NCI-H226 (cell line): Measurements from ENCODE around the gene SLC6A19.
"Not testable (repeated sequence)": the region's sequence is repeated elsewhere in the genome, so short reads cannot be mapped to it uniquely, and the experiment has no call there.

ENCODE experiments used
- DNase-seq: peaks from one replicate; pipeline ENCODE4 v3.0.0-alpha.2; 2015

The SLC6A19 gene

DNA sequence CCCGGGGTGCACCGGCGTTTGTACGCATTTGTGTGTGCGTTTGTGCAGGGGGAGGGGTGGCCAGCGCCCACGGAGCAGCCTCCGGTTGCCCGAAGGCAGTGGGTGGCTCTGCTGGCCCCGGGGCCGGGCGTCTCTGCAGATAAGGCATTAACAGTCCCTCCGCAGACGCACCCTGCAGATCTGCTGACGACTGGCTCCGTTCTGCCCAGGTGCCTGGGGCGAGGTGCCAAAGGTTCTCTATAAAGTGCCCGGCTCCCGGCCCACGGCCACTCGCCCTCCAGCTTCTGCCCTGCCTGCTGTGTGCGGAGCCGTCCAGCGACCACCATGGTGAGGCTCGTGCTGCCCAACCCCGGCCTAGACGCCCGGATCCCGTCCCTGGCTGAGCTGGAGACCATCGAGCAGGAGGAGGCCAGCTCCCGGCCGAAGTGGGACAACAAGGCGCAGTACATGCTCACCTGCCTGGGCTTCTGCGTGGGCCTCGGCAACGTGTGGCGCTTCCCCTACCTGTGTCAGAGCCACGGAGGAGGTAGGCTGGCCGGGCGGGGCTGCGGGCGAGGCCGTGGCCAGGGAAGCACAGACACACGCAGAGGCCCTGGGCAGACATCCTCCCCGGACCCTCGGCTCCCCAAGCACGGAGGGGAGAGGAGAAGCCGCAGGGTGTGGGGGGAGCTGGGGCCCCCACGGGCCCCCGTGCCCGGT, at the start of gene SLC6A19:
Gene SLC6A19 (plus strand): TSS at position 269 of the 699 bp plus-strand sequence. CDS start 56 bp downstream, at position 325.
- no peak for DNase-seq

DNA sequence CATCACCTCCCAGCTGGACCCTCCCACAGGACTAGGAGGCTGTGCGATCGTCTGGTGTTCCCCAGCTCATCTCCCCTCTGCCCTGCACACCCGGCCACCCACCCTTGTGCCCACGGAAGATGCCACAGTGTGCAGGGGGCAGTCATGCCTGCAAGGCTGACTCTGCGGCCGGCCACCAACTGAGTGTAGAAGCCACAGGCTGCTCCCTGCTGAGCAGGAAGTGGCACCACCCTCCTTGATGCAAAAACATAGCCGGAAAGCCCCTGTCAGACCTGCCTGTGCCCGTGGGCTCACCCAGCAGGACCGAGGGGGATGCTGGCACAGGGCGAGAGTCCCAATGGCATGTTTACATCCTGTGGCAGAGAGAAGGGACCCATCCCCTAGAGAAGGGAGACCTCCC, 49.2 kb upstream of the SLC6A19 start:
- no peak for DNase-seq

DNA sequence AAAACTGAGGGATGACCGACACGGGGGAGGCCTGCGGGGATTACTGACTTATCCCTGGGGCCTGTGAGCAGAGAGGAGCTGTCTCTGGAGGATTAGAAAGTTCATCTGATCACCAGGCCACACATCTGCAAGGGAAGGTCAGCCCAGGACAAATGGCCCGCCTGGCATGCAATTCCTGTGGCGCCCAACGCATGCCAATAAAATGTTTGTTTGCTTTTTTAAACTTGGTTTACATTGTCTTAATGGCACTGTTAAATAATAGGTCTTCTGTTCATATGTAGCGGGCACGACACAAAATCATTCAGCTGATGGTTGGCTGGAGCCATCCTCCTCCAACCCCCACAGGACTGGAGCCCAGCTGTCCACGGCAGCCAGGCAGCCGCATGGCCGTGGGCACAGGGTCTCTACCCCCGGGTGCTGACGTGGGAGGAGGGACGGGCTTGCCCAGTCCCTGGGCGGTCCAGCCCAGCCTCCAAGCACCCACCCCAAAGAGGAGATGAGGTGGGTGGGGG, 48.6 kb upstream of the SLC6A19 start:
- no peak for DNase-seq

DNA sequence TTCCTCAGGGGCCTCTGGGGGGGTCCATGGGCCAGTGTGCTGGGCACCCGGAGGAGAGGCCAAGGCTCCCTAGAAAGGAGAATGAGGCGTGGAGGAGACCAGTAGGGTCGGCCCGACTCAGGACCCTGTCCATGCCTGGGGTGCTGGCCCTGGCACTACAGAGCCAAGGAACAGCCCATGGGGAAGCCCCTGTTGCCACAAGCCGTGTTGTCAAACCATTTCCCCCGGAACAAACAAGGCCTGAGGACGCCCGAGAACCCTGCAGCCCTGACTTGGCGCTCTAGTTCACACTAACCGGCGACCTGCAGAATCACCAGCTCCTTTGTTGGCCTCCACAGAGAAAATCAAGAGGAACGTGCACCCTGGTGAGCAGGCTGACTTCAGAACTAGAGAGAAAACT, 48.0 kb upstream of the SLC6A19 start:
- DNase-seq: no peak

DNA sequence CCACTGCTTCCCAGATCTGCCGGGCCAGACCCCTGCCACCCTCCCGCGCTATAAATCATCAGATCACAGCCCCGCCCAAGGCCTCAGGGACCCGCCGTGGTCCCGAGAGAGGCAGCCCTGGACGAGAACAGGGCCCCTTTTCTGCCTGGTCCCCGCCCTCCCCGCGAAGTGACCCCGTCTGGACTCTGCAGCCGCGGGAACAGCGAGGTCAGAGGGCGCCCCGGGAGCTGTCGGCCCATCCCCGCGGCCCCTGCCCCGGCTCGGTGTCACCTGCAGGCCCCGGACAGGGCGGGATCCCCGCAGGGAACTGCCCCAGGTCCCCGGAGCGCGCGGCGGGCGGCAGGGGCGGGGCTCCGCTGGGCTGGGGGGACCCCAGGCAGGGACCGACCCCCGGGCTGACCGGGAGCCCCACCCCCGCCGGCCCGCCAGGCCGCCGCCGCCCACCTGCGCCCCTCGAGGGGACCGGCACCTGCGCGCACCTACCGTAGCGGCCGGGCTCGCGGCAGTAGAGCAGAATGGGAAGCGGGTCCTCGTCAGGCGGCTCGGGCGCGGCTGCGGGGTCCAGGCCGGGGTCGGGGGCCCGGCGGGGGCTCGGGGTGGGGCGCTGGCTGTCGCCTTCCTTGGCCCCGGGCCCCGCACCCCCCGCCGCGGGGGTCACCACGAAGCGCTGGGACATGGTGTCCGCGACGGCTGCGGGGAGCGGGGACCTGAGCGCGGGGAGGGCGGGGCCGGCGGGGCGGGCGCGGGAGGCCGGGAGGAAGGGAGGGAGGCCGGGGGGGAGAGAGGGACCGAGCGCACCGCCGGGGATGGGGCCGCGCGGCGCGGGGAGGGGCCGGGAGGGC, 46.0 kb upstream of the SLC6A19 start:
- DNase-seq: no peak

DNA sequence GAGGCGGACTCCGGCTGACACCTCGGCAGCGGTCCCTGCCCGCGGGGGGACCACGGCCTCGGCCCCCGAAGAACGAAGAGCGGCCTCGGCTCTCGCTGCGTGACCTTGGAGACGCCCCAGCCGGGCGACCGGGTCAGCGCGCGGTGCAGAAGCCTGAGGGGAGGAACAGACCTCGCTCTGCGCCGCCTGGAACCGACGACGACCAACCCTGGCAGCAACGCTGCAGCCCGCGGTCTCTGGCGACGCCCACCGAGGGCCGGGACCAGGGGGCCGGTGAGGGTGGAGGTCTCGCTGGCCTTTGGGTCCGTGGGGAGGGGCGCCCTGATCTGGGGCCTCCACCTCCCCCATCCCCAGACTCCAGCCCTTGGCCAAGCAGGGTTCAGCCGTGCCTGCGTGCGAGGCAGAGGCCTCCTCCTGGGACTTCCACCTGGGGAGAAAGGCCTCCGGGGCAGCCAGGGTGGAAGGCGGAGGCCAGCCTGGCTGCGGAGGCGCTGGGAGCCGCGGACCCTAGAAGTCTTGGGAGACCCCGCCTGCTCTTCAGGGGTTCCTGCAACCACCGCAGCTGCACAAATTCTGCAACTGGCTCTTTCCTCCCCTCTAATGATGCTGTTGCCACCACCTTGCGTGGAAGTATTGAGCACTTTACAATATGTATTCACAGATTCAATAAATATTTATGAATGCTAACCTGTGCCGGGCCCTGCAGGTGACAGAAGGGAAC, 45.2 kb upstream of the SLC6A19 start:
- DNase-seq: no peak

DNA sequence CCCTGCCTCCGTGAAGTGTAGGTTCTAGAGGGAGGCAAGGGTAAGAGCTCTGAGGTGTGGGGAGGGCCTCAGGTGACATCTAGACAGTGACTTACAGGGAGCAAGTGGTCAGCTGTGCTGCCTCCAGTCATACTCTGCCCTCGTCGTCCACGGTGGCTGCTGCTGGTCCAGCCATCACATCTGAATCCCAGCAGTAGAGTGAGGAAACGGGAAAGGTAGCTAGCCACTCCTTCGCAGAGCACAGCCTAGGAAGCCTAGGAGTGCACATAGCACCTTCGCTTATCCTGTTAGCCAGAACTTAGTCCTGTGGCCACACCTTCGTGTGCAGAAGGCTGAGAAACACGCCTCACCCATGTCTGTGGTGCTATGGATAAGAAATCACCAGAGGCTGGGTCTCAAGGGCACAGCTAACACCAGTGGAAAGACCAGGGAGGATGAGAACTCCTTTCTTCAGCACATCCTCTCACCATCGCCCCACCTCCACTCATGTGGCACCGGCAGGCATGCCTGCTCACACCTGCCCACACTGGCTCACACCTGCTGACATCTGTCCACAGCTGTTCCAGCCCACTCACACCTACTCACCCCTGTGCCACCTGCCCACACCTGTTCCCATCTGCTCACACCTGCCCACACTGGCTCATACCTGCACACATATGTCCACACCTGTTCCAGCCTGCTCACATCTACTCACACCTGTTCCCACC, 44.5 kb upstream of the SLC6A19 start:
- no peak for DNase-seq

DNA sequence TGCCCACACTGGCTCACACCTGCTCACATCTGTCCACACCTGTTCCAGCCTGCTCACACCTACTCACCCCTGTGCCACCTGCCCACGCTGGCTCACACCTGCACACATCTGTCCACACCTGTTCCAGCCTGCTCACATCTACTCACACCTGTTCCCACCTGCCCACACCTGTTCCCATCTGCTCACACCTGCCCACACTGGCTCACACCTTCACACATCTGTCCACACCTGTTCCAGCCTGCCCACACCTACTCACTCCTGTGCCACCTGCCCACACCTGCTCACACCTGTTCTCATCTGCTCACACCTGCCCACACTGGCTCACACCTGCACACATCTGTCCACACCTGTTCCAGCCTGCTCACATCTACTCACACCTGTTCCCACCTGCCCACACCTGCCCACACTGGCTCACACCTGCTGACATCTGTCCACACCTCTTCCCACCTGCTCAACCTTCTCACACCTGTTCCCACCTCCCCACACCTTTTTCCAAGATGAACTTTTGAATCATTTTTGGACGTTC, 43.9 kb upstream of the SLC6A19 start:
- DNase-seq: not testable (repeated sequence)

DNA sequence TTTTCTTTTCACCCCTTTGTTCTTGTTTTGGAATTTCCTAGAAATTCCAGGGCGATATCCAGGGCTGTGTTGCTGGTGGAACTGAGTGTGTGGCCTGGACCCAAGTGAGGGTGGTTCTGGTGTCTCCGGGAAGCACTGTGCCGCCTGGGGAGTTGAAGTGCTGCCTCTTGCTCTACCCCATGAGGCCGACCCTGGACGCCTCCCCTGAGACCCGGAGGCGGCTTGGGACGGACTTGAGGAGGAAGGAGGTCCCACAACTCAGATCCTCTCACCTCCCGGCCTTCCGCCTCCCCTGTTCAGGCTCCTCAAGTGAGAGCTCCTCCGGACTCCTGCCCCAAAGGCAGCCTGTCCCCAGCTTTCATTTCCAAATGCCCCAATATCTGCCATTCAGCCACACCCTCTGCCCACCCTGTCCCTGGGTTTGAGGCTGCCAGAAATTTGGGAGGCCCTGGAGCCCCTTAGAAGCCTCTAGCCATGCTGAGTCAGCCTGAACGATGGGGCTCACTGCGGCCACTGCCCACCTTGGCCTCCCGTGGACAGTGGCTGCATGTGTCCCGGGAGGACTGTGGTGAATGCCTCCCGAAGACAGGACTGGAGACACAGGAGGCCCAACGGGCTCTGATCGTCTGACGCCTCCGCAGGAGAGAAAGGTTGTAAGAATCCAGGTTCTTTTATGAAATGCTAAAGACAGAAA, 42.6 kb upstream of the SLC6A19 start:
- DNase-seq: no peak

DNA sequence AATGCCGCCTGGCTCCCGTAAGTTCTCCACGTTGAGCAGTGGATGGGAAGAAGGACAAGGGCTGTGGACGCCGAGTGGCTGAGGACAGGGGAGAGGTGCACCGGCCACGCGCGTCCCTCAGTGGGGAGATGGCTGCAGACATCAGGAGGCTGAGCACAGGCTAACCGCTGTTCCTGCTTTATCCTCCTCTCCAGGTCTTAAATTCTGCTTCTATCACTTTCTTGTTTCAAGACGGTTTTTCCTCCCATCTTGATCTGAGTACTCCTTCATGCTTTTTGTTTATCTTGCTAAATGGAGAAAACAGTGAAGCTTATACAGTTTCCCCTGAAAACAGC, 42.1 kb upstream of the SLC6A19 start:
- no peak for DNase-seq

DNA sequence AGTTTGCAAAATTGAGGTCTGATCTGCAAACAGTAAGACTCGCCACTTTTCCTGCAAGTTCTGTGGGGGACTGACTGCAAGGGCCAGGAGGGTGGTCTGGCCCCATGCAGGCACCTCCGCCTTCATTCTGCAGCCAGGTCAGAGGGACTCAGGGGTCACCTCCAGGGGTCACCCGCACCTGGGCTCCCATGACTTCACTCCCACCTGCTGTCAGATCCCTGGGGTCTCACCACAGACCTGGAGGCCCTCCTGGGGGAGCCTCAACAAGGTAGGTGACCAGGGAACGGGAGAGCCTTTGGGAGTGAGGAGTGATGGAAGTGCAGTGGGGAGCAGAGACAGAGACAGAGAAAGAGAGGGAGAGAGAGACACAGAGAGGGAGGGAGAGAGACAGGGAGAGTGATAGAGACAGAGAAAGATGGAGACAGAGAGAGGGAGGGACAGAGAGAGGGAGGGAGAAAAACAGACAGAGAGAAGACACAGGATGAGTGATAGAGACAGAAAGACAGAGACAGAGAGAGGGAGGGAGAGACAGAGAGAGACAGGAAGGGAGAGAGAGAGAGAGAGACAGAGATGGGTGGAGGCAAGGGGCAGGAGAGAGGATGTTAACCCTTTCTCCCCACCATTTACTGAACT, 41.5 kb upstream of the SLC6A19 start:
- DNase-seq: no peak

DNA sequence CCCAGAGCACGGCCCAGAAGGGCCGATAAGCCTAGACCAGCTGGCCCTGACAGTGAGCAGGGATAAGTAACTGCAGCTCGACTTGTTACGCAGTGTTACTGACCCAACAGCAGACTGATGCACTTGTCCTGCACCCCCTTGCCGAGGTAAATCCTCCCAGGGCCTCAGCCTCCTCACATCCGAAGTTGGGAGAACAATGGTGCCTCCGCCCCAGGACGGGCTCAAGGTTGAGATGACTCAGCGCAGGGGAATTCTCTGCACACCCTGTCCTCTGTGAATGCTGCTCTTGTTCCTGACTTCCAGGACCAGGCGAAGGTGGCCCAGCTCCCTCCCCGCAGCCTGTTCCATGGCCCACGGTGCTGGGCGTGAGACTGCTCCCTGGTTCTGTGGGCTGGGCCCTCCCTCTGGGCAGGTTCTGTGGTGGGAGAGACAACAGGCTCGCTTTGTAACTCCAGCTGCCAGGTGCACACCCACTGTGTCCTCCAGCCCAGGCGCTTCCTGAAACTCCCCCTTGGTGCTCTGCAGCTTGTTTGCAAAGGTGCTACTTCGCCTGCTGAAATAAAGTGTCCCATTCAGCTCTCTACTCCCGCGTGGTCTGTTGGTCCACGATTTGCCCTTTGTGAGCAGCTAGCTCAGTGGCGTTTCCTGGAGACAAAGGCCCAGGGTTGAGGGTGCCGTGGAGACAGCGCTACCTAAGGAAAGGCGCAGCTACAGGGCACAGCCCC, 40.1 kb upstream of the SLC6A19 start:
- DNase-seq: no peak

DNA sequence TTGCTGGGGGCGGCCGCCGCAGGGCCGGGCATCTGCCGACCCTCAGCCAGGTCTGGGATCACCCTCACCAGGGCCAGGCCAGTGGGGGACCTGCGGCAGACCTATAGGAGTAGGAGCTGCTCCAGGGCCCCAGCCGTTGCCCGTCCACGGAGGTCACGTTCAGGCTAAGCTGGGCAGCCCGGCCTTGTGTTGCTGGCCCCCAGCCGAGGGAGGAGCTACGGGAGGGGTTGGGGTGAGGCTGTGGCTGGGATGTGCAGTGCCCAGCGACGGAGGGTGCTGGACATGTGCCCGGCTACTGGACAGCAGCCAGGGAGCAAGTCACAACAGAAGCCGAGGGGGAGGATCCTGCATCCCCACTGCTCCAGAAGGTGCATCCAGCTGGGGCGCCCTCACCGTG, 39.6 kb upstream of the SLC6A19 start:
- DNase-seq: no peak

DNA sequence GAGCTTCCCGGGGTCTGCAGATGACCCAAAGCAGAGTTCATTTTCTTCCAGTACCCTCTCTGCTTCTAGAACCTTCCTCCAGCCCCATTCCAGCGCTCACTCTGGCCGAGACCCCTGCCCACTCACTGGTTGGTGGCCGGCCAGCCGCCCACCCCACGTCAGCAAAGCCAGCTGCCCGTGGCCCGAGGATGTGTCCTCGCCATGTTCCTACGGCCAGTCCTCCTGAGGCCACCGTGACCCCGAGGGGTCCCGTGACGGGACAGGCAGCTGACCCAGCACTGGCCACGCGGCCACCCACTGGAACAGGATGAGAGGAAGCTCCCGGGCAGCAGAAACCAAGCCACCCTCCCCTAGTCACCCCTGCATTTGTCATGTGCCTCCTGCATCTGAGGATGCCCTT, 39.1 kb upstream of the SLC6A19 start:
- no peak for DNase-seq

DNA sequence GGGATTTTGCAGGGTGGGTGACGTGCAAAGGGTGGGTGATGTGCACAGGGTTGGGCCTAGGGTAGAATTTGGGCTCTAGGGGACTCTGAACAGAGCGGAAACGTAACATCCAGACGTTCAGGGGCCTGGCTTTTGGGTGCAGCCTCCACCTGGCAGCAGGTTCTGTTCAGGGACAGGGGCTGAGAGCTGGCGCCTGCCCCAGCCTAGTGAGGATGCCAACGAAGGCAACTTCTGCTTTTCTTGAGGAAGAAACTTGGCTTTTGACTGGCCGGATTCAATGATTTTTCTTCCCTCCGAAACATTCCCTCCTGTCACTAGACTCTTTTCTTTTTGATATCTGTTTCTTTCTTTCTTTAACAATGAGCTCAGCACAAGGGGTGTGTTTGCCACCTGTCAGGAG, 38.6 kb upstream of the SLC6A19 start:
- DNase-seq: no peak

DNA sequence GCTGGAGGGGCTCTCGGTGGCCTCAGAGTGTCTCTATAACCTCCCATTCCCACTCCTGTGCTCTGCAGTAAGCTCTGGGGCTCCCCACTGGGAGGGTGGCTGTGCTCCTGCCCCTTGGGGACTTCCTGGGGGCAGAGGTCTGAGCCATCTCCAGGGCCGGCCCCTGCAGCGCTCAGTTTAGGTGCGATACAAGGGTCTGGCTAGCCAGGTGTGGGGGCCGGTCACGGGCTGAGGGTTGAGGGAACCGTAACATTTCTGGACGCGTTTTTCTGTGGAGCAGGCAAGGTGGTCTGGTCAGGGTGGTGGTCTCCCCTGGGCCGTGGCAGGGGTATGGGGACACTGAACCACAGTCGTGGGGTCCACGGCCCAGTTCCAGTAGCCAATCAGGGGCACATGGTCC, 38.0 kb upstream of the SLC6A19 start:
- DNase-seq: no peak

DNA sequence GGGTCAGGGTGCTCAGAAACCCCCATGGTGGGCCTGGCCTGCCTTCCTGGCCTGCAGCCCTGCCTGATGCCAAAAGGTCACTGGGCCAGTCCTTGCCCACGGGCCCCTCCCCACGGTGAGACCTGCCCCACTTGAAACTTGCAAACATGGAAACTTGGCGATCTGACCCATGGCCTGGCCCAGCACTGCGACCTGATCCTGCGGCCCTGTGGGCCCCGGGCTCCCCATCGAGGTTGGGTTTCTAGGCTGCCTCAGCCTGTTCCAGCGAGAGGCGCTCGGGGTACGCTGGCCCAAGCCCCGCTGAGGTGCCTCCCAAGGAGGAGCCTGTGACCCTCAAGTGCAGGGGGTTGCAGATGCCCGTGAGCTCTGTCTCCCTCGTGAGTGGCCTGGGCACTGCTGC, 37.5 kb upstream of the SLC6A19 start:
- DNase-seq: no peak

DNA sequence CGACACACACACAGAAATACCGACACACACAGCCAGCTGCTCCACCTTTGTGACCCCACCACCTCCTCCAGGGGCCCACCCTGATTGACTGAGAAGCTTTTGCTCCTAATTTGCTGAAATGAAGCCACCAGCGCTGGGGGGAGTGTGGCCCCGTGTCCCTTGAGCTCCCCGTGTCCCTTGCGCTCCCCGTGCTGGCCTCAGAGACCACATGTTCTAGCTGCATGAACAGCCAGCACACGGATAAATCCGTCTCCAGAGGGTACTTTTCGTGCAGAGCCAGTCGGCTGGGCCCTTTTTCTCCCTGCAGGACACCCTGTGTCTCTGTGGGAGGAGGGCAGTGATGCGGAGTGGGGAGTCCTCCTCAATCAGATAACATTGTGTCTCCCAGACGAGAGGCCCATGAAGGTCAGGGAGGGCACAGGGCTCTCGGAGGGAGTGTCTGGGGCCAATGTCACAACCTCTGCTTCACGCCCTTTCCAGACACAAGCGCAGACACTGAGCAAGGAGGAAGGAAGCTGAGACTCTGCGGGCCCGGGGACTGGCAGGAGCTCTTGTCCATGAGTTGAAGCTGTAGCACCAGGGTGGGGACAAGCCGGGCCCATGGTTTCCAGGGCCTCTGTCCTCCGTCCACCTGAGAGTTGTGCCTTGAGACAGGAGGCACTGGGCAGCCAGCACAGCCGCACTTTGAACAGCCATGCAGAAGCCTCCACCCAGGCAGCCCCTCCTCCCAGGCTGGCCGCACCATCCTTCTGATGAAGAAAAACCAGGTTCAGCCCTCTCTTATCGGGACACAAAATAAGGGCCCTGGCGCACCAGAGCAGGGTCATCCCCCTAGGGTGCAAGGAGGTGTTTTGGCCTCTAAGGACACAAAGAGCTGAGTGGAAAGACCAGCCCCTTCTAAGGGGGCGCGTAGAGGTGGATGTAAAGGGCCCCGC, 36.4 kb upstream of the SLC6A19 start:
- no peak for DNase-seq

DNA sequence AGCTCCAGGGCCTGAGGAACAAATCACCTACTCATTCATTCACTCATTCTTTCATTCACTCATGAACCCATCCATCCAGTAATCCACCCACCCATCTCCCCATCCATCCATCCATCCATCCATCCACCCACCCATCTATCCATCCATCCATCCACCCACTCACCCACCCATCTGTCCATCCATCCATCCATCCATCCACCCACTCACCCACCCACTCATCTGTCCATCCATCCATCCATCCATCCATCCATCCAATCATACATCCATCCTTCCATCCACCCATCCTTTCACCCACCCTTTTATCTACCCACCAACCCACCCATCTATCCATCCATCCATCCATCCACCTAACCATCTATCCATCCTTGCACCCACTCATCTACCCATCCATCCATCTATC, 35.5 kb upstream of the SLC6A19 start:
- no peak for DNase-seq

DNA sequence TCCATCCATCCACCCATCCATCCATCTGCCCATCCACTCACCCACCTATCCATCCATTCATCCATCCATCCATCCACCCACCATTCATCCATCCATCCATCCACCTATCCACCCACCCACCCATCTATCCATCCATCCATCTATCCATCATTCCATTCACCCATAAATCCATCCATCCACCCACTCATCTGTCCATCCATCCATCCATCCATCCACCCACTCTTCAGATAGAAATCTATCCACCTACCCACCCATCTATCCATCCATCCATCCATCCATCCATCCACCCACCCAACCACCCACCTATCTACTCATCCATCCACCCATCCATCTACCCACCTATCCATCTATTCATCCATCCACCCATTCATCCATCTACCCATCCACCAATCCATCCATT, 35.0 kb upstream of the SLC6A19 start:
- DNase-seq: no peak
